GM21515 (cell line): Measurements from ENCODE around the gene CCL26.

Experiments used
- ATAC-seq: cut with Tn5 transposase; IDR thresholded peaks from one replicate; pipeline ENCODE4 v1.9.1; 2021; ENCODE audit not compliant: unreplicated experiment

The CCL26 gene

GRCh38 chr7:75772081-75773077 is at the start of gene CCL26:
Gene CCL26, minus strand, starts transcription at chr7:75772211. Its CDS starts 35 bp downstream, at chr7:75772176.
- ATAC-seq: no peak

- ATAC-seq: no peak
These were observed 48.7 kb upstream of the CCL26 start for GRCh38 chr7:75820688-75821087.

- ATAC-seq: no peak
These were observed 47.7 kb upstream of the CCL26 start for GRCh38 chr7:75819711-75820110.

- no peak for ATAC-seq
These were observed 46.5 kb upstream of the CCL26 start for GRCh38 chr7:75818472-75818871.

- no peak for ATAC-seq
These were observed 45.1 kb upstream of the CCL26 start for GRCh38 chr7:75817116-75817515.

- ATAC-seq: no peak
These were observed 43.5 kb upstream of the CCL26 start for GRCh38 chr7:75815418-75816064.

- no peak for ATAC-seq
These were observed 42.5 kb upstream of the CCL26 start for GRCh38 chr7:75814407-75814947.

- no peak for ATAC-seq
These were observed 41.8 kb upstream of the CCL26 start, which contains the start of gene CCL24 for GRCh38 chr7:75813781-75814236. Gene CCL24, minus strand, starts transcription at chr7:75813806. Its CDS starts 91 bp downstream, at chr7:75813715.

- no peak for ATAC-seq
These were observed 41.1 kb upstream of the CCL26 start for GRCh38 chr7:75813084-75813483.

GRCh38 chr7:75811894-75812678 is 40.1 kb upstream of the CCL26 start:
- ATAC-seq: no peak

GRCh38 chr7:75809396-75809795 is 37.4 kb upstream of the CCL26 start:
- ATAC-seq: no peak

GRCh38 chr7:75808106-75808505 is 36.1 kb upstream of the CCL26 start:
- no peak for ATAC-seq

GRCh38 chr7:75807452-75807851 is 35.4 kb upstream of the CCL26 start:
- no peak for ATAC-seq

GRCh38 chr7:75806560-75807307 is 34.7 kb upstream of the CCL26 start:
- no peak for ATAC-seq

- ATAC-seq: no peak
These were observed 32.7 kb upstream of the CCL26 start for GRCh38 chr7:75804705-75805104.

- ATAC-seq: no peak
These were observed 32.0 kb upstream of the CCL26 start for GRCh38 chr7:75804004-75804403.

GRCh38 chr7:75802552-75802821 is 30.5 kb upstream of the CCL26 start:
- no peak for ATAC-seq

GRCh38 chr7:75798770-75799169 is 26.8 kb upstream of the CCL26 start:
- ATAC-seq: no peak

GRCh38 chr7:75796420-75796819 is 24.4 kb upstream of the CCL26 start:
- ATAC-seq: no peak

- no peak for ATAC-seq
These were observed 23.8 kb upstream of the CCL26 start for GRCh38 chr7:75795831-75796285.
